Measurements from ENCODE around the gene ZNF746.
A peak's percentile ranks its signal among the peaks of the same experiment; 100 is the strongest.
"Not testable (repeated sequence)": the region's sequence is repeated elsewhere in the genome, so short reads cannot be mapped to it uniquely, and the experiment has no call there.

The ZNF746 gene

DNA sequence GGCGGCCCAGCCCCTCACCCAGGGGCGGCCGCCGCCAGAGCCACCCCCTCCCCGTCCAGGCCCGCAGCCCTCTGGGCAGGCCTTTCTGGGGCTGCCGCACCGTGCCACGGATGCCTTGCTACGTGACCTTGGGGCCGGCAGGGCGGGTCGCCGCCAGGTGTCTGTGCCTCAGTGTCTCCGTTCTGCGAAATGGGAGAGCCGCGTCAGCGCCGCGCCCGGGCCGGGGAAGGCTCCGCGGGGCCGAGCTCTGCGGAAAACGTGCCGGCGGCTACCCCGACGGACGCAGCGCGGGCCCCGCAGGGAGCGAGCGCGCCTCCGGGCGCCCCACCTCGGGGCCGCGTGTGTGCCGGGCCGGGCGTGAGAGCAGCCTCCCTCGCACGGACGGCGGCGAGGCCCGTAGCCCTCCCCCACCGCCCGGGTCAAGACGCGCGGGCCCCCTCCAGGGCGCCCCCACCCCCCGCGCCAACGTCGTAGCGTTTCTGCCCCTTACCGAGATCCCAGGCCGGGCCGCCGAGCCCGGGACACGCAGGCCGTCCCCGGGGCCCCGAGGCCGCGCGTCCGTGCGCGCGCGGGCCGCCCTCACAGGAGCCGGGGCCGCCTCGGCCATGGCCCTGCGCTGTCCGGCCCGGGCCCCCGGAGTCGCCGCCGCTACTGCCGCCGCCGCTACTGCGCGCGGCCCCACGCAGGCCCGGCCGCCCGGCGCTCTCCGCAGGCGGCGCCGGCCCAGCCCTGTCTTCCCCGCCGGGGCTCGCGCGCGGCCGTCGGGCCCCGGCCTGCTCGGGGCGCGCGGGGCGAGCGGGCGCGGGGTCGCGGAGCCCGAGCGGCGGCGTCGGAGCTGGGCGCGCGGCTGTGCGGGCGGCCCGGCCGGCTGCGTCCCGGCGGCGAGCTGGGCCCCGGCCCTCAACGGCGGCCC, 37.8 kb downstream of the ZNF746 start:
- FAIRE-seq (no peak), DNase-seq (ENCODE audit: low spot score) (peak; percentile 10)

DNA sequence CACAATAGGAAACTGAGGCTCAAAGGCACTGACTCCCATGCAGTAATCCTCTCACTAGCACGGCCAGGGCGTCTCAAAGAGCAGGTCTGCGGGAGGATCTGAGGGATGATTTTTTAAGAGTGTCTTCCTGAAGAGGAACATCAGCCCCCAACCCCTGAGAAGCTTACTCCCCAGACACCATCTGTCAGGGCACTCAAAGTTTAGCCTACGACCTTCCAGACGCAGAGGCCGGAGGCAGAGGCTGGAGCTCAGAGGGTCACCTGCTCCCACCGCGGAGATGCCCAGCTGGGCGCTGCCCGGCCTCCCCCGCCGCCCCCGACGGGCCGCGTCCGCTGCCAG, 38.4 kb downstream of the ZNF746 start:
- DNase-seq (ENCODE audit: low spot score) (no peak), FAIRE-seq (no peak)

DNA sequence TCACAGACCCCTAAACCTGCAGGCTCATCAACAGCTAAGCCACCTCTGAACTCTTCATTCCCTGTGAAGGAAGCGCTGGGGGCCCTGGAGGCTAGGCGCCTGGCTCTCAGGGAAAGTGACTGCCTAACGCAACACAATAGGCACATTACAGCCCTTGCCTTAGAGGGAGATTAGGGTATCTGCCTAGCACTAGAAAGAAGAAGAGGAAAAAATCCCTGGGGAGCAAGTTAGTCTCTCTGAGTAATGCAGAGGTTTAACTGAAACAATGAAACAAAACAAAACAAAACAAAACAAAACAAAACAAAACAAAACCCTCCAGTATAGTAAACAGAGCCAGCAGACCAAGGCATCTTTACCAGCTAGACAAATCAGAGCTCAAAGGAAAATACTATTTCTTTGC, 39.4 kb downstream of the ZNF746 start:
- no peak for FAIRE-seq

DNA sequence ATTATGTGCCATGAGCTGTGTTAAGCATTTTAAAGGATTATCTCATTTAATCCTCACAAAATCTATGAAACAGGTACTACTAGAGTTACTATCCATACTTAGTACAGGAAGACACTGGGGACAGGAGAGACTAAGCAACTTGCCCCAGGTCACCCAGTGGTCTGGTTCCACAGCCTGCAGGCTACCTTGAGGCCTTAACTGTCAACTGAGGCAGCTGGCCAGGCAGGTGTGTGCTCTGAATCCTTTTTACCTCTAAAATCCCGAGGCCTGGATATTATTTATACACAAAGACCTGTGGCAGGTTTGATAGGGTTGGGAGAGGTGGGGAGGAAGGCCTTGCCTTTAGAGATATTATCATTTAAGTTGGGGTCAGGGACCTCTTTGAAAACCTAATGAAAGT, 39.8 kb downstream of the ZNF746 start:
- FAIRE-seq (no peak), DNase-seq (ENCODE audit: low spot score) (no peak)

More for the DNA sequence above, 39.4 kb downstream of the ZNF746 start:
- no peak for DNase-seq (ENCODE audit: low spot score)

DNA sequence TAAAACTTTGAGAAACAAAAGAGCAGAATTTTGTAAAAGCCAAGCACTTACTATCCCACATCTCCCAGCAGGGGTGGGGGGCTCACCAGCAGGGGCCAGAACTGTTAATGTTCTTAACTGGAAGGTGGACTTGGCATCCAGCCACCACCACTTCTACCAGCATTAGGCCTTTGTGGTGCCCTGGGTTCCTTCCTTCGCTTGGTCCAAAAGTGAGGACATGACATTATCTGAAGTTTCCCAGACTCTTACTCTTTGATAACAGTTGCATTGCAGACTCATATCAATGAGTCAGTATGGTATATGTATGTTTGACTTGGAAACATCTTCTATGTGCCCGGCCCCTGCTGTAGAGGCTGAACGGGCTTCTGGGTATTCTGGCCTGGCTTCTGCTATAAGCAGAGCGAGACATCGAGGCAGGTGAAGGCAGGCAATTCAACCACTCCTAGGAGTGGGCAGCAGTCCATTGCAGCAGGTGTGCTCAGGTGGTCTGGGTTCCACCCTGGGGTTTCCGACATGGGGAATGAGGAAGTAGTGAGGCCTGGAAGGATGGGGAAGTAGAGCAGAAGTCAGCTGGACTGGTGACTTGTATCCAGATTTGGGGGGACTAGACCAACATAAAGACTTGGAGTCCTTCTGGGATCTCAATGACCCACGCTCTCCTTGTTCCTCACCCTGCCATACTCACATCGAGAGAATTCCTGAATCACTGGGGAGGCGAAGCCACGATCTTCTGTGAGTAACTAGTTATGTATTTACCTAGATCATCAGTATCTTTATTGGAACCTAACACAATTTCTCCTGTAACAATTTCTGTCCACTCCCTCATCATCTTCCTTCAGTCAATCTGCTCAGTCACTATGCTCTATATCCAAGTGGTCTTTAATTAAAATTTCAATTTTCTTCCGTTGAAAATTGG, 40.8 kb downstream of the ZNF746 start:
- DNase-seq (ENCODE audit: low spot score) (no peak), FAIRE-seq (no peak)

DNA sequence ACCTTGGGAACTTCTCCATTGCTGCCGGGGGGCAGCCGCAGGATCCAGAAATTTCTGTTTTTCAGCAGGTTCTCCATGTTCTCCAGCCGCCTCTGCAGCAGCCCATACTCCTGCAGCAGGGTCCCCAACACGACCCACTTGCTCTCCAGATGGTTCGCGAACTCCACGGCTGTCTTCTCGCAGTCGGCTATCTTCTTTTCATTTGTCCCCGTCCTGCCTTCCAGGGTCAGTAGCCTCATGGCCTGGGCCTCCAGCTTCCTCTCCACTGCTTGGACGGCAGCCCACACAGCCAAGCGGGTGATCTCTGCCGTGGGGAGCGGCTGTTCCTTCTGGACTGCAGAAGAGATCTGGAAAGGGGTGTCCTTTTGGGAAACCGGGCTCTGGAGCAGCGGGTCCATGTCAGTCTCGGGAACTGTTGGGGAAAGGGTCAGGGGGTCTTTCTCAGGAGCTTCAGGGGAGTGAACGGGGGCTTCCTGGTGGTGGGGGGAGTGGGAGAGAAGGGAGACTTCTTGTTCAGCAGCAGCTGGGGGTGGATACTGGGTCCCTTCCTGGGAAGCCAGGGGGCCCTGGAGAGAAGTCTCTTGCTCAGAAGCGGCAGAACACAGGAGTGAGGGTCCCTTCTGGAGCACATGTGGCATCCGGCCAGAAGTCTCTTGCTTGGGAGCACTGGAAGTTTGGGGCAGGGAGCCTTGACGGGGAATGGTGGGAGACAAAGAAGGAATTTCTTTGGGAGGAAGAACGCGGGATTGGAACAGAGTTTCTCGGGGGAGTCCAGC, 42.2 kb downstream of the ZNF746 start:
- no peak for FAIRE-seq
- DNase-seq (ENCODE audit: low spot score) = no peak

DNA sequence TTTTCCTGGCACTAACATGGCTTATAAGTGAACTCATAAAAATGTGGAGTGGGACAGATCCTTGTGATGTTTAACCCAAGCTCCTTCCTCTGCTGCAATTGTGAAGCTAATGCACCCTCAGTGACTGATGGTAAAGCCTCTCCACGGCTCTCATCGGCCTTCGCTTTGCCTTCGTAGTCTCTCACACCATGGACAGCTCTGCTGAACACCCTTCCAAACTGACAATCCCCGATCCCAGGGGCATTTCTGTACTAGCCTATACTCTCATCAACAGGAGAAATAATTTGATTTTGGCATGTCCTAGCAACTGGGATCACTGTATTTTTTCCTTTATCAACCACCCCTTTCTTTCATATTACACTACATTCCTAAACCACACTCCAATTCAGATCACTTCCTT, 42.9 kb downstream of the ZNF746 start:
- FAIRE-seq (no peak), DNase-seq (ENCODE audit: low spot score) (no peak)

DNA sequence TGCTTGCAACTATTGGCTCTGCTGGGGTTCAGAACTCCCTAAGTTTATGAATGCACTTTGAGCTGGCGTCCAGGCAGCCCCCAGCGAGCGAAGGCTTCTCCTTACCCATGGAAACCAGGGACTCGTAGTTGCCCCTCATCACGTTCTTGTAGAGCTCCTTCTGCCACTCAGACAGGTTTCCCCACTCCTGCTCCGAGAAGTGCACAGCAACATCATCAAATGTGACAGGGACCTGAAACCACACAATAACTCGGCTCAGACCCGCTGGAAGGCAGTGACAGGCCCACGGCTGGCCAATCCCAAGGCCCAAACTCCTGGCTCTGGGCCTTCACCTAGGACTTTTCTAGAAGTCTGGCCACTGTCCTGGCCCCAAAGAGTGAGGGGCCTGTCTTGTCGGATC, 43.6 kb downstream of the ZNF746 start:
- FAIRE-seq (no peak), DNase-seq (ENCODE audit: low spot score) (no peak)

DNA sequence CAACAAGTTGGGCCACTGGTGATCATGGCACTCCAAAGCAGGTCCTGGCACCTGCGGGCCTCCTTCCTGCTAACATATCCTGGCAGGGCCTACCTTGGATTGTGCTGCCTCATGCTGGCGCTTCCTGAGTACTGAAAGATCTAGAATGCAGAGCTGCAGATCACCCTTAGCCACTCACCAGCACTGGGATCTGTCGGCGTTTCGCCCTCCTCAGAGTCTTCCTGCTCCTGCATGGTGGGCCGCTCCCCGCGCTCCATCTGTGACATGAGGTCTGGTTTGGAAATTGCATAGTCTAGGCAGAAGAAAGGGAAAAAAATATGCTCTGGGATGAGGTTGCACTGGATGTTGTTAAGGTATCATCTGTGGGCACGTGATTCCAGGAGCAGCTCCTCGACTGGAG, 46.8 kb downstream of the ZNF746 start:
- DNase-seq (ENCODE audit: low spot score) (no peak), FAIRE-seq (no peak)

DNA sequence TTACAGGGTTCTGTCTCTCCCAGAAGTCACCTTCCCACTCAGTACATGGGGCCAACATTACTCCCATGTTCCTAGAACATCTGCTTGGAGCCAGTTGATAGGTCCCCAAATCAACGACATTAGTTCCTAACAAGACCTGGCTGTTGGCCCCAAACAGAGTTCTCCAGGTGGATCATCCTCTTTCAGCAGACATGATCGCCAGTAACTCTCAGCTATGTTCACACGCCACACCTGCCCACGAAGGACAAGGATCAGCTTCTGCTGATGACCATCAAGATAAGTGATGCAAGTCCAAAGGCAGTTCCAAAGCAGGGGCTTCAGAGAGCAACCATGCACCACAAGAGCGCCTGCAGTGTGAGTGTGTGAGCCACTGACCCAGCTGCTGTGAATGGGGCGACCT, 47.7 kb downstream of the ZNF746 start:
- DNase-seq (ENCODE audit: low spot score) = no peak
- no peak for FAIRE-seq

DNA sequence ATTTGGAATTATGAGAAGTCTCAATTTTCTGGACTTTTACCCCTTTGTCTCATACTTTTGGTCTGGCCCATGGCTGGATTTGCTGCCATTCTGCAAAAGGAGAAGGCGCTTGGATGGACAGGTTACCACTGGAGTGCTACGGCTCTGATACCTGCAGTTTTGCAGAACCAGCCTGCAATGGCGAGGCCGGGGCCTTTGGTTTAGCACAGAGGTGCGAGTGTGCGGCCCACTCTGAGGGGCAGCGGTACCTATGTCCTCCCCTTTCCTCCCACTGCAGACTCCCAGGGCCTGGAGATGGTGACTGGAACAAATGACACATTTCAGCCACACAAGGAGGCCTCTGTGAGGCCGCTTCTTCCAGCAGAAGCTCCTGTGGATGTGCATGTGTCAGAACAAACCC, 48.6 kb downstream of the ZNF746 start:
- FAIRE-seq = no peak
- DNase-seq (ENCODE audit: low spot score) = no peak

DNA sequence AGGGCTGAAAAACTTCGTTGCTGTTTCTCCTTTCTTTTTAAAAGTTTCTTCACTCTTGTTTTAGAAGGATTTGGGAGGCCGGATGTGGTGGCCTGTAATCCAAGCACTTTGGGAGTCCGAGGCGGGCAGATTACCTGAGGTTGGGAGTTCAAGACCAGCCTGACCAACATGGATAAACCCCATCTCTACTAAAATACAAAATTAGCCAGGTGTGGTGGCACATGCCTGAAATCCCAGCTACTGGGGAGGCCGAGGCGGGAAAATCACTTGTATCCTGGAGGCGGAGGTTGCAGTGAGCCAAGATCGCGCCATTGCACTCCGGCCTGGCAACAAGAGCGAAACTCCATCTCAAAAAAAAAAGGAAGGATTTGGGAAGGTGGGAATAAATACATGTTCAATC, 51.6 kb downstream of the ZNF746 start:
- not testable (repeated sequence) for FAIRE-seq

DNA sequence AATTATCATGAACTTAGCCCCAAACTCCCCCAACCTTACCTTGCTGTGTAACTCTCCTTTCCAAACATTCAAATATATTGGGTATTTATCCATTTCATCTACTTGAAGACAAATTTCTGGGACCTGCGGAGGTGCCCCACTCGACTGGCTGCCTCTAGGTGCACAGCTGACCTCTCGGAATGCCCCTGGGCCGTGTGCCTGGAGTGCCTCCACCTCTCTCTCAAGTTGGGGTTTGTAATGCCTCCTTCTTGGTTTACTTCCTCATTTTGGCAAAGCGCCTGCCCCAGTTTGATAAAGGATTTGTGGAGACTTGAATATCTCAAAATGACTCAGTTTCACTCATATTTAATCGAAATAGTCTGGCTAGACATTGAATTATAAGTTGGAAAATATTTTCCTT, 53.3 kb downstream of the ZNF746 start:
- no peak for FAIRE-seq
- DNase-seq (ENCODE audit: low spot score) = no peak

More for the DNA sequence above, 51.6 kb downstream of the ZNF746 start:
- DNase-seq (ENCODE audit: low spot score) = not testable (repeated sequence)

DNA sequence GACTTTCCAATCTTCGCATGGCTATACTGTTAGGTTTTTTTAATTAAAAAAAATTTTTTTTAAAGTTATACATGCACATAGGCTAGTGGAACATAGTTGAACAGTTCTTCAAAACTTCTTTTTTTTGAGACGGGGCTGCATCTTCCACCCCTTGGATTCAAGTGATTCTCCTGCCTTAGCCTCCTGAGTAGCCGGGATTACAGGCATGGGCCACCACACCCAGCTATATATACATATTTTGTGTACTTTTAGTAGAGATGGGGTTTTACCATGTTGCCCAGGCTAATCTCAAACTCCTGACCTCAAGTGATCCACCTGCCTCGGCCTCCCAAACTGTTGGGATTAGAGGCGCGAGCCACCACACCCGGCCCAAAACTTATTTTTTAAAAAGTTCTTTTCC, 54.1 kb downstream of the ZNF746 start:
- DNase-seq (ENCODE audit: low spot score) (no peak), FAIRE-seq (no peak)

DNA sequence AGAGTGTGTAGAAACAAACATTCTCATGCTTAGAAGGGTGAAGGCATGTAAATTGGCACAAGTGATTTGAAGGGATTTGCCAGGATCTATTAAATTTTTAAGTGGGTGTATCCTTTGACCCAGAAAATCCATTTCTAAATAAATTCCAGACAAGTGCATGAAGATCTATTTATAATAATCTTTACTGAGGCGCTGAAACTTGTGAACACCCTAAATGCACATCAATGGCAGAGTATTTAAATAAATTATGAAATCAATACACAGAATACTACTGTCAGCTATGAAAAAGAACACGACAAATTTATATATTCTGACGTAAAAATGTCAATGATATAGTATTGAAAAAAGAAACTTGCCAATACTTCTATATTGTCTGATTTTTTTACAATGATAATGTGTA, 54.7 kb downstream of the ZNF746 start:
- FAIRE-seq (no peak), DNase-seq (ENCODE audit: low spot score) (no peak)

DNA sequence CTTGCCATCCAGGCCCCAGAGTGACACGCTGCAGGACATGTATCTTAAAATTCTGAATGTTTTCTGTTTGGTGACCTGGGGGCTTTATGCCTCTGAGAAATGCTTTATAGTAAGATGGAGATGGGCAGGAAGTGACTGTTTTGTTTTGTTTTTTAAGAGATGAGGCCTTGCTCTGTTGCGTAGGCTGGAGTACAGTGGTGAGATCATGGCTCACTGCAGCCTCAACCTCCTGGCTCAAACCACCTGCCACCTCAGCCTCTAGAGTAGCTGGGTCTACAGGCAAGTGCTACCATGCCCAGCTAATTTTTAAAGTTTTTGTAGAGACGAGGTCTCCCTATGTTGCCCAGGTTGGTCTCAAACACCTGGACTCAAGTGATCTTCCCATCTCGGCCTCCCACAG, 57.4 kb downstream of the ZNF746 start:
- FAIRE-seq (no peak), DNase-seq (ENCODE audit: low spot score) (no peak)

DNA sequence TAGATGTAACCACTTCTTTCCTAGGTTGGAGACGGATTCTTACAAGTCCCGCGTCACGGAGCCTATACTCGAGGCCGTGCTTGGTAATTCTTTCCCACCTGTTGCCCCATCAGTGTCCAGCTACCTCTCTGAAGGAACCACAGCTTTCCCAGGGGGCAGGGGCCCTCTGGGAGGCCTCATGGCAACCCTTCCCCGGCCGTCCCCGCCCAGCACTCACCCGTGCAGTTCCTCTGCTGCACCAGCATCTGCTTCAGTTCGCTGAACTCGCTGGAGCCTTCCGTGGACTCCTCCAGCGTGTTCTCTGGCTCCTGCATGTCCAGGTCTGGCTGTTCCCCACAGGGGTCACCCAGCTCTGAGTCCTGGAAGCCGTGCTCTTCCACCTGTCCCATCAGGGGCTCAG, 61.3 kb downstream of the ZNF746 start:
- DNase-seq (ENCODE audit: low spot score) (no peak), FAIRE-seq (no peak)

DNA sequence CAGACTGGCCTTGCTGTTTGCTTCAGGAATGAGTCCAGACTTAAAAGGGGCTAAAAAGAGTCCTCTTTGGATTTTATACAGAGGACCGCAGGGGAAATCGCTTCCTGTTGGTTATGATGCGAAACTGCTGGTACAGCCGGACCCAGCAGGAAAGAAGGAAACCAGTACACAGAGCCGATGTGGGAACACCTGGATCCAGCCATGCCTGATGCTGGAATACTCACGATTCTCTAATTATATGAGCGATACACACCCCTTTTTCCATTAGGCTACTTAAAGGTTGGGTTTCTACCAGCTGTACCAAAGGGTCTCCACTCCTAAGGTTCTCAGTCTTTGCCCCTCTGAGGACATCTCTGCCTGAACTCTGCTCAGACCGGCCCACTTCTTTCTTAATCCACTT, 64.5 kb downstream of the ZNF746 start:
- FAIRE-seq = no peak
- no peak for DNase-seq (ENCODE audit: low spot score)

DNA sequence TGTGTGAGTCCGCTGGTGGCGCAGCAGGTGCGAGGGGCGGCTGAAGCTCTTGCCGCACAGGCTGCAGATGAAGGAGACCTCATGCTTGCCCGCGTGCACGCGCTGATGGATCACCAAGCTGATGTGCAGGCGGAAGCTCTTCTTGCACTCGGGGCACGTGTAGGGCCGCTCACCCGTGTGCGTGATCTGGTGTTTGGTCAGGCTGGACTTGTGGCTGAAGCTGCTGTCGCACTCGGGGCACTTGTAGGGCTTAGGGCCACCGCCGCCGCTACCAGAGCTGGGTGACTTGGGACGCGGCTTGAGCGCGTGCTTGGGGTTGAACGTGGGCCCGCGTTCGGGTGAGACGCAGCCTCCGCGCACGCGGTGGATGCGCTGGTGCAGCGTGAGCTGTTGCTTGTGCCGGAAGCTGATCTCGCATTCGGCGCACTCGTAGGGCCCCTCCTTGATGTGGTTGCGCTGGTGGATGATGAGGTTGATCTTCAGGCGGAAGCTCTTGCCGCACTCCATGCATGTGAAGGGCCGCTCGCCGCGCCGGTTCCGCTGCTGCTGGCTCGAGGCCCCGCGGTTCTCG, 65.4 kb downstream of the ZNF746 start:
- DNase-seq (ENCODE audit: low spot score) (no peak), FAIRE-seq (no peak)

DNA sequence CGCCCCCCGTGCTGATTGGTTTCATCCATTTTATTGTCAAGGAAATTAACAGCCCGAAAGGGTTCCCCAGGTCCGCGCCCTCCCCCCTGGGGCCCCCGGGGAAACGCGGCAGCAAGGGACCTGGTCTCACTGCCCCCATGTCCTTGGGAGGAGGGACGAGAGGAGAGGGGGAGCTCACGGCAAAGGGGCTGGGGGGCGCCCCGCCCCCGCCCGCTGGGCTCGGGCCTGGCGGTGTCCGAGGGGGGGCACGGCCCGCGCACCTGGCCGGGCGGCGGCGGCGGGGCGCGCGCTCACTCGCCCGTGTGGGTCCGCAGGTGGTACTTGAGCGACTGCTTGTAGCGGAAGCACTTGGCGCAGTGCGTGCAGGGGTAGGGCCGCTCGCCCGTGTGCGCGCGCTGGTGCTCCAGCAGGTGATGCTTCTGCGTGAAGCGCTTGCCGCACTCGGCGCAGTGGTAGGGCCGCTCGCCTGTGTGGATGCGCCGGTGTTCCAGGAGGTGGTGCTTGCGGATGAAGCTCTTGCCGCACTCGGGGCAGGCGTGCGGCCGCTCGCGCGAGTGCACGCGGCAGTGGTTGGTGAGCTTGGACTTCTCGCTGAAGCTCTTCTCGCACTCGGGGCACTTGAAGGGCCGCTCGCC, 66.0 kb downstream of the ZNF746 start:
- FAIRE-seq = no peak
- DNase-seq (ENCODE audit: low spot score) = no peak

DNA sequence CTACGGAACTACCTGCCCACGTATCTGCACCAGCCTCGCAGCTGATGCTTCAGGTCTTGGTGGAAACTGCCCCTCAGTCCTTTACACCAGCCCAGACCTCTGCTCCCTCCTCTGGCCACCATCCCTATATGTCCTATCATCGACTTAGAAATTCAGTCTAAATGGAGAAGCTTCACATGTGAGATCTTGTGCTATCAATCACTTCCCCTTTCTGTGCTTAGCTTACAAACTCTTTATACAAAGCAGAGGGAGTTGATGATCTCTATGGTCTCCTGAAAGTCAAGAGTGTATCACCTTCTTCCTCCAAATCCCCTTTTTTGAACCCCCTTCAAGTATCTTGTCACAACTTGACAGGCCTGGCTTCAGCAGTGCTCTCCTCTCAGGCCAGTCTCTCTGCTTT, 67.4 kb downstream of the ZNF746 start:
- FAIRE-seq = no peak

More for the DNA sequence above, 67.4 kb downstream of the ZNF746 start:
- DNase-seq (ENCODE audit: low spot score) = no peak

All from urothelium cell line (cell line).